ENCODE results near the gene SAMD11. TPM values are rescaled to one million over a fixed set of nuclear protein-coding genes. Genes with fewer than 3 reads are reported as not detected.

SAMD11 gene
- polyA plus RNA-seq, 1 of the 3 experiments (the other 2 are of a cell fraction) = 2.1 TPM

DNA sequence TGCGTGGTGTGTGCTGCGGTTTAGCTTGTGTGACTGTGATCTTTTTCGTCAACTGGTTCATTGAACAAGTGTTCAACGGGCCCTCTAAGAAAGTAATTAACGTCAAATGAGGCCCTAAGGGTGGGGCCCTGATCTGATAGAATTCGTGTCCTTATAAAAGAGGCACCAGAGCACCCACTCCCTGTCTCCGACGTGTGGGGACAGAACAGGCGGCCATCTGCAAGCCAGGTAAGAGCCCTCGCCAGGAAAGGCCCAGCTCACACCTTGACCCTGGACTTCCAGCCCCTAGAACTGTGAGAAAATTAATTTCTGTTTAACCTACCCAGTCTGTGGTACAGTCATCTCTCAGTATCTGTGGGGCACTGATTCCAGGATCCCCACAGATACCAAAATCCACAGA is 20.4 kb upstream of the SAMD11 start:
- no peak for DNase-seq
- CTCF ChIA-PET = interaction anchor here (0.6 to 4.7 kb wide), 12 partner anchors 10 to 61 kb away, joined by 3 to 125 read pairs (median 4); no protein-coding TSS in a partner anchor
- Histone ChIP-seq H3F3A (replicated peaks; ENCODE audit: insufficient read depth) (no peaks in the 10 kb centered on the region), H3K4me2 (no peak overlapping the region), H3K4me1 (ENCODE audit: control insufficient read depth in 1 of 2, insufficient read depth in 2 of 2, low read depth in 1 of 2, low read length in 1 of 2) (peaks cover 0 to 18% of the 10 kb centered on the region in 2 experiments; a peak in 1 of 4 replicates), H3K4me3 (ENCODE audit: low read depth in 2 of 2, low read length in 1 of 2) (no peak overlapping the region), H2AFZ (ENCODE audit: low read depth) (no peak overlapping the region), H3K9ac (no peak overlapping the region), H4K20me1 (ENCODE audit: insufficient read depth) (no peaks in the 10 kb centered on the region), H3K79me2 (ENCODE audit: insufficient read depth) (no peaks in the 10 kb centered on the region), H3K27ac (ENCODE audit: low read depth in 2 of 2, low read length in 1 of 2) (no peak overlapping the region), H3K36me3 (replicated peaks in 1 of 2; ENCODE audit: control insufficient read depth in 1 of 2, insufficient read depth in 2 of 2, low read length in 1 of 2) (no peaks in the 10 kb centered on the region), H3K27me3 (ENCODE audit: insufficient read depth) (no peaks in the 10 kb centered on the region), H3K9me2 (no peaks in the 10 kb centered on the region), H3K9me3 (no peaks in the 10 kb centered on the region)
- WGBS (ENCODE audit: low lambda C conversion rate) = 92% methylated on average over 10 of the region's 10 CpGs
- TF ChIP-seq TAF1 (IDR thresholded peaks at IDR 0.05; ENCODE audit: borderline replicate concordance, low read depth, low read length) (no peak), EP300 (IDR thresholded peaks at IDR 0.05; ENCODE audit: borderline replicate concordance in 1 of 2, low read depth in 1 of 2, low read length in 1 of 2) (no peak), TCF12 (IDR thresholded peaks at IDR 0.05) (no peak), YY1 (IDR thresholded peaks at IDR 0.05; ENCODE audit: low read depth) (no peak), POLR2AphosphoS5 (IDR thresholded peaks at IDR 0.05; ENCODE audit: low read depth, low read length) (no peak)
- TF ChIP-seq, protein P1, sequence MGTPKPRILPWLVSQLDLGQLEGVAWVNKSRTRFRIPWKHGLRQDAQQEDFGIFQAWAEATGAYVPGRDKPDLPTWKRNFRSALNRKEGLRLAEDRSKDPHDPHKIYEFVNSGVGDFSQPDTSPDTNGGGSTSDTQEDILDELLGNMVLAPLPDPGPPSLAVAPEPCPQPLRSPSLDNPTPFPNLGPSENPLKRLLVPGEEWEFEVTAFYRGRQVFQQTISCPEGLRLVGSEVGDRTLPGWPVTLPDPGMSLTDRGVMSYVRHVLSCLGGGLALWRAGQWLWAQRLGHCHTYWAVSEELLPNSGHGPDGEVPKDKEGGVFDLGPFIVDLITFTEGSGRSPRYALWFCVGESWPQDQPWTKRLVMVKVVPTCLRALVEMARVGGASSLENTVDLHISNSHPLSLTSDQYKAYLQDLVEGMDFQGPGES (IDR thresholded peaks at IDR 0.05; ENCODE audit: low read depth, low read length) = no peak
- POLR2A ChIA-PET = no interaction called here

DNA sequence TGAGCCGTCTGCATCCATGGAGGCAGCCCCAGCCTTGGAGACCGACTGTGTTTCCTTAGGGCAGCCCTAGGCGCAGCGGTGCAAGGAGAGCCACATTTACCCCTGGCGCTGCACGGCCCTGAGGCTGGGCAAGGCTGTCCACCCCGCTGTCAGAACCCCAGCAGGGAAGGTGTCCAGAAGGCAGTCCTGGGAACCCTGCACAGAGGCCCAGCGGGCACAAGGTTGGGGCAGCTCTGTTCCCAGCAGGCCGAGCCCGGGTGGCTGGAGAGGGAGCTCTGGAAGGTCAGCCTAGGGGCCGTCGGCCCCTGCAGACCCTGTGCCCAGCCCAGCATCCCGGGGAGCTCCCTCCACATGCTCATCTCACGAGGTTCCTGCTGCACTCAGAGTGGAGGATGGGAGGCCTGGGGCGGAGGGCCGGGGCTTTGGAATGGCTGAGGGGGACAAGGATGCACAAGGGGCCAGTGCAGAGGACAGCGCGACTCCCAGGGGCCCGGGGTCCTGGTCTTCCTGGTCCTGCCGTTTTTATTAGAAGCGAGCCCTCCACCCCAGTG is 19.9 kb upstream of the SAMD11 start:
- Histone ChIP-seq H3K4me1 (ENCODE audit: control insufficient read depth in 1 of 2, insufficient read depth in 2 of 2, low read depth in 1 of 2, low read length in 1 of 2) (peaks cover 0 to 18% of the 10 kb centered on the region in 2 experiments; a peak in 1 of 4 replicates), H3K79me2 (ENCODE audit: insufficient read depth) (no peaks in the 10 kb centered on the region), H3K9ac (no peak overlapping the region), H3K9me3 (no peaks in the 10 kb centered on the region), H2AFZ (ENCODE audit: low read depth) (no peak overlapping the region), H4K20me1 (ENCODE audit: insufficient read depth) (no peaks in the 10 kb centered on the region), H3K36me3 (replicated peaks in 1 of 2; ENCODE audit: control insufficient read depth in 1 of 2, insufficient read depth in 2 of 2, low read length in 1 of 2) (no peaks in the 10 kb centered on the region), H3K4me3 (ENCODE audit: low read depth in 2 of 2, low read length in 1 of 2) (peak overlapping the region in 1 of 2 experiments; percentile 42; a peak in 2 of 4 replicates), H3F3A (replicated peaks; ENCODE audit: insufficient read depth) (no peaks in the 10 kb centered on the region), H3K4me2 (peak overlapping the region; percentile 44; the same call in 1 of the 2 replicates), H3K27me3 (ENCODE audit: insufficient read depth) (no peaks in the 10 kb centered on the region), H3K9me2 (no peaks in the 10 kb centered on the region), H3K27ac (ENCODE audit: low read depth in 2 of 2, low read length in 1 of 2) (no peak overlapping the region)
- ChIA-PET POLR2A (interaction anchor here (2.4 kb wide), 1 partner anchor 16 kb away, joined by 7 read pairs; no protein-coding TSS in a partner anchor), CTCF (interaction anchor here (0.6 to 4.7 kb wide), 11 partner anchors 9 to 72 kb away, joined by 3 to 125 read pairs (median 5); no protein-coding TSS in a partner anchor)
- TF ChIP-seq GABPA (IDR thresholded peaks at IDR 0.05; ENCODE audit: low read depth) = no peak
- no peak for DNase-seq
- 83% methylated on average over 2 of the region's 21 CpGs for WGBS (ENCODE audit: low lambda C conversion rate)

DNA sequence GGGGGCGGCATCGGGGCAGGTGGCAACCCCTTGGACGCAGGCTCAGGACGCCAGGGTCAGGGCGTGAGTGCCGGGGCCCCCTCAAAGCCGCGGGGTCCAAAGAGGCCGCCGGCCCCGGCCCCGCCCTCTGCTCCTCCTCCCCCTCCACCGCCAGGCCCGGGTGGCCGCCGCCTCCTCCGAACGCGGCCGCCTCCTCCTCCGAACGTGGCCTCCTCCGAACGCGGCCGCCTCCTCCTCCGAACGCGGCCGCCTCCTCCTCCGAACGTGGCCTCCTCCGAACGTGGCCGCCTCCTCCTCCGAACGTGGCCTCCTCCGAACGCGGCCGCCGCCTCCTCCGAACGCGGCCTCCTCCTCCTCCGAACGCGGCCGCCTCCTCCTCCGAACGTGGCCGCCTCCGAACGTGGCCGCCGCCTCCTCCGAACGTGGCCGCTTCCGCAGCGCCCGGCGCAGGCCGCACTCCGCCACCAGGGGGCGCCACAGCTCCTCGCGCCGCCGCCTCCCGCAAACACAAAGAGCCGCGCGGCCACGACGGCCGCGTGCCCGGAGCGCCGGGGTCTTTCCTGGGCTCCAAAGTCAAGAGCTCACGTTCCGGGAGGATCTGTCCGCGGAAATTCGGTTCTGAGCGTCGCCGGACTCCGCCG is 19.3 kb upstream of the SAMD11 start:
- Histone ChIP-seq H3F3A (replicated peaks; ENCODE audit: insufficient read depth) (no peaks in the 10 kb centered on the region), H3K4me1 (ENCODE audit: control insufficient read depth in 1 of 2, insufficient read depth in 2 of 2, low read depth in 1 of 2, low read length in 1 of 2) (peaks cover 0 to 18% of the 10 kb centered on the region in 2 experiments; a peak in 1 of 4 replicates), H3K4me2 (peak overlapping the region; percentile 24; the same call in 1 of the 2 replicates), H3K9me3 (no peaks in the 10 kb centered on the region), H3K9me2 (no peaks in the 10 kb centered on the region), H3K4me3 (ENCODE audit: low read depth in 2 of 2, low read length in 1 of 2) (peak overlapping the region; percentile 42 to 44; a peak in 3 of 4 replicates), H2AFZ (ENCODE audit: low read depth) (no peak overlapping the region), H3K27ac (ENCODE audit: low read depth in 2 of 2, low read length in 1 of 2) (no peak overlapping the region; a peak in 1 of 4 replicates), H4K20me1 (ENCODE audit: insufficient read depth) (no peaks in the 10 kb centered on the region), H3K79me2 (ENCODE audit: insufficient read depth) (no peaks in the 10 kb centered on the region), H3K27me3 (ENCODE audit: insufficient read depth) (no peaks in the 10 kb centered on the region), H3K36me3 (replicated peaks in 1 of 2; ENCODE audit: control insufficient read depth in 1 of 2, insufficient read depth in 2 of 2, low read length in 1 of 2) (no peaks in the 10 kb centered on the region), H3K9ac (no peak overlapping the region)
- peak; percentile 93 for DNase-seq
- ChIA-PET POLR2A (interaction anchor here (0.7 to 2.4 kb wide), 5 partner anchors 15 to 72 kb away, joined by 4 to 13 read pairs (median 6); no protein-coding TSS in a partner anchor), CTCF (interaction anchor here (0.7 to 4.7 kb wide), 26 partner anchors 9 to 100 kb away, joined by 3 to 125 read pairs (median 7); partner anchors contain the start of genes NOC2L and SAMD11)
- WGBS (ENCODE audit: low lambda C conversion rate) = 0% methylated on average over 10 of the region's 91 CpGs
- TF ChIP-seq FOSL2 (IDR thresholded peaks at IDR 0.05; ENCODE audit: borderline replicate concordance, low read depth) = no peak
- TF ChIP-seq RAD21 (IDR thresholded peaks at IDR 0.05; ENCODE audit: low read length) = peak; percentile 82
- TF ChIP-seq EZH2phosphoT487 (IDR thresholded peaks at IDR 0.05; ENCODE audit: borderline replicate concordance, low read depth) = no peak
- TF ChIP-seq, protein P2, sequence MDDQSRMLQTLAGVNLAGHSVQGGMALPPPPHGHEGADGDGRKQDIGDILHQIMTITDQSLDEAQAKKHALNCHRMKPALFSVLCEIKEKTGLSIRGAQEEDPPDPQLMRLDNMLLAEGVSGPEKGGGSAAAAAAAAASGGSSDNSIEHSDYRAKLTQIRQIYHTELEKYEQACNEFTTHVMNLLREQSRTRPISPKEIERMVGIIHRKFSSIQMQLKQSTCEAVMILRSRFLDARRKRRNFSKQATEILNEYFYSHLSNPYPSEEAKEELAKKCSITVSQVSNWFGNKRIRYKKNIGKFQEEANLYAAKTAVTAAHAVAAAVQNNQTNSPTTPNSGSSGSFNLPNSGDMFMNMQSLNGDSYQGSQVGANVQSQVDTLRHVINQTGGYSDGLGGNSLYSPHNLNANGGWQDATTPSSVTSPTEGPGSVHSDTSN (IDR thresholded peaks at IDR 0.05) = no peak
- no peak for TF ChIP-seq JUND (IDR thresholded peaks at IDR 0.05)
- TF ChIP-seq NFIC (IDR thresholded peaks at IDR 0.05; ENCODE audit: borderline replicate concordance) = no peak
- no peak for TF ChIP-seq EP300 (IDR thresholded peaks at IDR 0.05; ENCODE audit: borderline replicate concordance in 1 of 2, low read depth in 1 of 2, low read length in 1 of 2)
- no peak for TF ChIP-seq POLR2AphosphoS5 (IDR thresholded peaks at IDR 0.05; ENCODE audit: low read depth, low read length)
- no peak for TF ChIP-seq ELF1 (IDR thresholded peaks at IDR 0.05)
- no peak; the same call in 1 of the 2 replicates for TF ChIP-seq RCOR1 (IDR thresholded peaks at IDR 0.05; ENCODE audit: low read length)
- TF ChIP-seq TCF12 (IDR thresholded peaks at IDR 0.05) = no peak
- TF ChIP-seq, protein P3, sequence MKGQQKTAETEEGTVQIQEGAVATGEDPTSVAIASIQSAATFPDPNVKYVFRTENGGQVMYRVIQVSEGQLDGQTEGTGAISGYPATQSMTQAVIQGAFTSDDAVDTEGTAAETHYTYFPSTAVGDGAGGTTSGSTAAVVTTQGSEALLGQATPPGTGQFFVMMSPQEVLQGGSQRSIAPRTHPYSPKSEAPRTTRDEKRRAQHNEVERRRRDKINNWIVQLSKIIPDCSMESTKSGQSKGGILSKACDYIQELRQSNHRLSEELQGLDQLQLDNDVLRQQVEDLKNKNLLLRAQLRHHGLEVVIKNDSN (IDR thresholded peaks at IDR 0.05; ENCODE audit: borderline replicate concordance, low read depth) = no peak
- TF ChIP-seq RFX5 (IDR thresholded peaks at IDR 0.05; ENCODE audit: low read length) = no peak
- peak; percentile 29; the same call in 1 of the 2 replicates for TF ChIP-seq NRF1 (IDR thresholded peaks at IDR 0.05; ENCODE audit: low read depth, low read length)
- peak; percentile 36; the same call in 1 of the 2 replicates for TF ChIP-seq YY1 (IDR thresholded peaks at IDR 0.05; ENCODE audit: low read depth)
